GM23338 (cell line): ENCODE measurements around the gene RPS4Y2. TPM values are rescaled to one million over a fixed set of nuclear protein-coding genes. Genes with fewer than 3 reads are reported as not detected.

Experiments
- ATAC-seq: fragments of 200-7000 bp; cut with Tn5 transposase; 3 replicates; pipeline ENCODE4 v1.9.1; 2020
- DNase-seq: peaks from one replicate; pipeline ENCODE4 v3.0.0-alpha.2; 2015; ENCODE audit warnings: low spot score
- H2AFZ ChIP-seq: fragments of 200-600 bp; sonication (generic); 2 replicates; pipeline ENCODE4 v1.8.0; 2016; ENCODE audit warnings: antibody characterized with exemption, mild to moderate bottlenecking, moderate library complexity
- H3F3A ChIP-seq: fragments of 200-600 bp; sonication (generic); replicated peaks from 2 replicates; pipeline ENCODE4 v1.8.0; 2017; ENCODE audit warnings: antibody characterized with exemption, mixed run types, low read depth
- H3K27ac ChIP-seq: fragments of 200-600 bp; sonication (generic); 2 replicates; pipeline ENCODE4 v1.6.1; 2016; ENCODE audit warnings: low read depth
- H3K27me3 ChIP-seq: fragments of 200-600 bp; sonication (generic); 2 replicates; pipeline ENCODE4 v1.8.0; 2016; ENCODE audit warnings: mild to moderate bottlenecking, mixed run types, moderate library complexity; ENCODE audit not compliant: insufficient read depth
- H3K36me3 ChIP-seq: fragments of 200-600 bp; sonication (generic); 2 replicates; pipeline ENCODE4 v1.8.0; 2016; ENCODE audit warnings: mild to moderate bottlenecking; ENCODE audit not compliant: insufficient read depth
- H3K4me1 ChIP-seq: fragments of 200-600 bp; sonication (generic); 2 replicates; pipeline ENCODE4 v1.8.0; 2016; ENCODE audit warnings: mild to moderate bottlenecking, moderate library complexity; ENCODE audit not compliant: insufficient read depth
- H3K4me2 ChIP-seq: fragments of 200-600 bp; sonication (generic); 2 replicates; pipeline ENCODE4 v1.7.1; 2017; ENCODE audit warnings: mixed run types
- H3K4me3 ChIP-seq: fragments of 200-600 bp; sonication (generic); 2 replicates; pipeline ENCODE4 v1.6.1; 2016; ENCODE audit warnings: mixed run types
- H3K79me2 ChIP-seq: fragments of 200-600 bp; sonication (generic); replicated peaks from 2 replicates; pipeline ENCODE4 v1.8.0; 2017; ENCODE audit warnings: mild to moderate bottlenecking; ENCODE audit not compliant: insufficient read depth
- H3K9me2 ChIP-seq: fragments of 200-600 bp; sonication (generic); 2 replicates; pipeline ENCODE4 v1.8.0; 2017; ENCODE audit not compliant: insufficient read depth
- H4K20me1 ChIP-seq: fragments of 200-600 bp; sonication (generic); replicated peaks from 2 replicates; pipeline ENCODE4 v1.8.0; 2017; ENCODE audit warnings: mild to moderate bottlenecking; ENCODE audit not compliant: insufficient read depth
- H3K27ac Mint-ChIP-seq: 2 replicates; pipeline ENCODE4 v1.8.0; 2020; ENCODE audit warnings: inconsistent platforms, mild to moderate bottlenecking, moderate library complexity, mixed read lengths
- H3K27me3 Mint-ChIP-seq: 3 replicates; pipeline ENCODE4 v1.8.0; 2022; ENCODE audit warnings: low read depth, mild to moderate bottlenecking, moderate library complexity, mixed read lengths, inconsistent platforms; ENCODE audit not compliant: insufficient read depth, poor library complexity
- H3K36me3 Mint-ChIP-seq: 3 replicates; pipeline ENCODE4 v1.8.0; 2021; ENCODE audit warnings: low read depth, mild to moderate bottlenecking, inconsistent platforms, moderate library complexity, mixed read lengths
- H3K4me1 Mint-ChIP-seq: 3 replicates; pipeline ENCODE4 v1.8.0; 2020; ENCODE audit warnings: mild to moderate bottlenecking, inconsistent platforms, mixed read lengths
- H3K4me3 Mint-ChIP-seq: 3 replicates; pipeline ENCODE4 v1.8.0; 2021; ENCODE audit warnings: moderate library complexity, mild to moderate bottlenecking, inconsistent platforms, mixed read lengths
- H3K9me3 Mint-ChIP-seq: 3 replicates; pipeline ENCODE4 v1.8.0; 2020; ENCODE audit warnings: moderate library complexity, mild to moderate bottlenecking, inconsistent platforms, mixed read lengths
- CREB1 ChIP-seq: fragments of 250-450 bp; sonication (Bioruptor Pico); IDR thresholded peaks from 2 replicates; pipeline ENCODE4 v1.5.0; 2020; ENCODE audit warnings: low read depth, mild to moderate bottlenecking, moderate library complexity
- CTCF ChIP-seq, 2 experiments: fragments of 200-600 bp in 1 of 2; sonication (generic) in 1 of 2; conservative IDR thresholded peaks; 2 replicates each; pipeline versions ENCODE4 v1.5.1 to v1.6.1; 2016 to 2017; ENCODE audit warnings: antibody characterized with exemption in 2 of 2, low read depth in 2 of 2, mild to moderate bottlenecking in 2 of 2, moderate library complexity in 1 of 2
- ETS1 ChIP-seq: IDR thresholded peaks from 2 replicates; pipeline ENCODE4 v1.6.1; 2016; ENCODE audit warnings: antibody characterized with exemption
- EZH2 ChIP-seq: fragments of 200-600 bp; sonication (generic); IDR thresholded peaks from one replicate; pipeline ENCODE4 v1.8.0; 2017; ENCODE audit warnings: antibody characterized with exemption, mild to moderate bottlenecking, low read depth; ENCODE audit not compliant: unreplicated experiment
- EZH2phosphoT487 ChIP-seq: fragments of 200-600 bp; sonication (generic); IDR thresholded peaks from one replicate; pipeline ENCODE4 v1.8.1; 2018; ENCODE audit warnings: antibody characterized with exemption; ENCODE audit not compliant: unreplicated experiment
- JUNB ChIP-seq: IDR thresholded peaks from one replicate; pipeline ENCODE4 v1.6.1; 2016; ENCODE audit warnings: antibody characterized with exemption; ENCODE audit not compliant: unreplicated experiment
- NANOG ChIP-seq: IDR thresholded peaks from 2 replicates; pipeline ENCODE4 v1.6.1; 2016; ENCODE audit warnings: antibody characterized with exemption, borderline replicate concordance
- POLR2AphosphoS5 ChIP-seq: IDR thresholded peaks from 2 replicates; pipeline ENCODE4 v1.6.1; 2016; ENCODE audit warnings: antibody characterized with exemption, low read depth
- STAT1 ChIP-seq: IDR thresholded peaks from one replicate; pipeline ENCODE4 v1.6.1; 2016; ENCODE audit warnings: antibody characterized with exemption; ENCODE audit not compliant: unreplicated experiment
- ZNF114 ChIP-seq: fragments of 250-450 bp; sonication (Bioruptor Pico); IDR thresholded peaks from 2 replicates; pipeline ENCODE4 v1.5.0; 2020; ENCODE audit warnings: mild to moderate bottlenecking, moderate library complexity
- polyA plus RNA-seq: library from polyadenylated mRNA; unstranded; fragments of >200 nt; fragmentation: Nextera tagmentation; extraction: Ambion mirVana; gene quantifications from 2 replicates; pipeline ENCODE4 v1.2.1, GENCODE V29; 2016
- total RNA-seq: library from RNA; depleted of rRNA; stranded (reverse); fragments of >200 nt; shearing (Covaris generic); gene quantifications from 2 replicates; pipeline ENCODE4 v1.2.3, GENCODE V29; 2014
- TF ChIP-seq, protein P1 (sequence below): IDR thresholded peaks from one replicate; pipeline ENCODE4 v1.6.1; 2018; ENCODE audit warnings: antibody characterized with exemption; ENCODE audit not compliant: unreplicated experiment
- TF ChIP-seq, protein P2 (sequence below): fragments of 250-450 bp; sonication (Bioruptor Pico); IDR thresholded peaks from 2 replicates; pipeline ENCODE4 v1.5.0; 2020; ENCODE audit warnings: mild to moderate bottlenecking, moderate library complexity

RPS4Y2 gene
- total and polyA plus RNA-seq, 2 experiments from 2014 or later, result not detected

DNA sequence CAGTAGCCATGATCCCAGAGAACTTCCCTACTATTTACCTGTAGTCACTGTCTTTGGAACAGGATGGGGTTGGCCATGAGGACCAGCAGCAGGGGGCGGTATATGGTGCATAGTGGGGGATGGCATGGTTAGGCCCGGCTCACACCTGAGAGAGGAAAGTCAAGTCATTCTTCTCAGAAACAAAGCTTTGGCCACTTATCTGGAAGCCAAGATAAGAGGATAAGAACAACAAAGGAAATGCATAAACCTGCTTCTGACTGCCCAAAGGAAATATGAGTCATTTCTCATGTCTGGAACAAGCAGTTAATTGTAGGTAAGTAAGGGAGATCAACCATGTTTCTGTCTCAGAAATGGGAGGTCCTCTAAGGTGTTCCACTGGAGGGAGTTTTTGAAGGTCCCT, 10.8 kb upstream of the RPS4Y2 start (continued):
- TF ChIP-seq JUNB (no peak), STAT1 (no peak), ETS1 (no peak)

DNA sequence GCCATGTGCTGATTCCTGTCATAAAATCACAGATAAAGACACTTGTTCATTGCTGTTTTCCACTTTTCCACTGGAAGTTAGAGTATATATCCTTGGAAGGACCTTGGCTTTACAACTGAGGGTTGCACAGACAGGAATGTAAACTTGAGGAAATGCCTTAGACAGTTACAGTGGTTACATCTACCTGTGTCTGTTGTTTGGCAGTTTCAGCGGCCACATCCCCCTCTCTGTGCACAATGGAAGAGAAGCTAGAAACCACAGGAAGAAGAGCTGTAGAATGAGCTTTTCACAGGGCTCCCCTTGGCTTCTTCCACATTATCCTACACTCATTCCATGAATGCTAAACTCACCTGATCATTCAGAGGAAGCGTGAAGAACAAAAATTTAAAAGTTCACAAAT, 9.0 kb upstream of the RPS4Y2 start:
- no peak overlapping the region for H3K27ac ChIP-seq
- no peak overlapping the region for H2AFZ ChIP-seq
- no peak for DNase-seq
- Mint-ChIP-seq H3K27me3 (no peaks in the 10 kb centered on the region), H3K9me3 (peaks cover 91% of the 10 kb centered on the region), H3K4me3 (no peak overlapping the region), H3K27ac (no peak overlapping the region), H3K4me1 (no peaks in the 10 kb centered on the region), H3K36me3 (peaks cover 9% of the 10 kb centered on the region; the same call in 2 of the 3 replicates)
- H3K79me2 ChIP-seq, result no peaks in the 10 kb centered on the region
- H3K9me2 ChIP-seq, result no peaks in the 10 kb centered on the region
- H3K4me1 ChIP-seq, result no peaks in the 10 kb centered on the region
- H3K36me3 ChIP-seq, result no peaks in the 10 kb centered on the region
- no peaks in the 10 kb centered on the region for H4K20me1 ChIP-seq
- no peaks in the 10 kb centered on the region for H3F3A ChIP-seq
- H3K27me3 ChIP-seq, result no peaks in the 10 kb centered on the region
- no peak overlapping the region for H3K4me3 ChIP-seq
- H3K4me2 ChIP-seq, result no peak overlapping the region
- no peak for ATAC-seq
- TF ChIP-seq EZH2 (no peak), CTCF (conservative IDR thresholded peaks at IDR 0.05; ENCODE audit: low read depth in 2 of 2) (no peak), STAT1 (no peak), NANOG (no peak), JUNB (no peak), EZH2phosphoT487 (no peak), ZNF114 (no peak), ETS1 (no peak), CREB1 (CRISPR knock-in tag) (no peak), POLR2AphosphoS5 (no peak)
- TF ChIP-seq, protein P1, sequence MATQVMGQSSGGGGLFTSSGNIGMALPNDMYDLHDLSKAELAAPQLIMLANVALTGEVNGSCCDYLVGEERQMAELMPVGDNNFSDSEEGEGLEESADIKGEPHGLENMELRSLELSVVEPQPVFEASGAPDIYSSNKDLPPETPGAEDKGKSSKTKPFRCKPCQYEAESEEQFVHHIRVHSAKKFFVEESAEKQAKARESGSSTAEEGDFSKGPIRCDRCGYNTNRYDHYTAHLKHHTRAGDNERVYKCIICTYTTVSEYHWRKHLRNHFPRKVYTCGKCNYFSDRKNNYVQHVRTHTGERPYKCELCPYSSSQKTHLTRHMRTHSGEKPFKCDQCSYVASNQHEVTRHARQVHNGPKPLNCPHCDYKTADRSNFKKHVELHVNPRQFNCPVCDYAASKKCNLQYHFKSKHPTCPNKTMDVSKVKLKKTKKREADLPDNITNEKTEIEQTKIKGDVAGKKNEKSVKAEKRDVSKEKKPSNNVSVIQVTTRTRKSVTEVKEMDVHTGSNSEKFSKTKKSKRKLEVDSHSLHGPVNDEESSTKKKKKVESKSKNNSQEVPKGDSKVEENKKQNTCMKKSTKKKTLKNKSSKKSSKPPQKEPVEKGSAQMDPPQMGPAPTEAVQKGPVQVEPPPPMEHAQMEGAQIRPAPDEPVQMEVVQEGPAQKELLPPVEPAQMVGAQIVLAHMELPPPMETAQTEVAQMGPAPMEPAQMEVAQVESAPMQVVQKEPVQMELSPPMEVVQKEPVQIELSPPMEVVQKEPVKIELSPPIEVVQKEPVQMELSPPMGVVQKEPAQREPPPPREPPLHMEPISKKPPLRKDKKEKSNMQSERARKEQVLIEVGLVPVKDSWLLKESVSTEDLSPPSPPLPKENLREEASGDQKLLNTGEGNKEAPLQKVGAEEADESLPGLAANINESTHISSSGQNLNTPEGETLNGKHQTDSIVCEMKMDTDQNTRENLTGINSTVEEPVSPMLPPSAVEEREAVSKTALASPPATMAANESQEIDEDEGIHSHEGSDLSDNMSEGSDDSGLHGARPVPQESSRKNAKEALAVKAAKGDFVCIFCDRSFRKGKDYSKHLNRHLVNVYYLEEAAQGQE, result no peak
- TF ChIP-seq, protein P2, sequence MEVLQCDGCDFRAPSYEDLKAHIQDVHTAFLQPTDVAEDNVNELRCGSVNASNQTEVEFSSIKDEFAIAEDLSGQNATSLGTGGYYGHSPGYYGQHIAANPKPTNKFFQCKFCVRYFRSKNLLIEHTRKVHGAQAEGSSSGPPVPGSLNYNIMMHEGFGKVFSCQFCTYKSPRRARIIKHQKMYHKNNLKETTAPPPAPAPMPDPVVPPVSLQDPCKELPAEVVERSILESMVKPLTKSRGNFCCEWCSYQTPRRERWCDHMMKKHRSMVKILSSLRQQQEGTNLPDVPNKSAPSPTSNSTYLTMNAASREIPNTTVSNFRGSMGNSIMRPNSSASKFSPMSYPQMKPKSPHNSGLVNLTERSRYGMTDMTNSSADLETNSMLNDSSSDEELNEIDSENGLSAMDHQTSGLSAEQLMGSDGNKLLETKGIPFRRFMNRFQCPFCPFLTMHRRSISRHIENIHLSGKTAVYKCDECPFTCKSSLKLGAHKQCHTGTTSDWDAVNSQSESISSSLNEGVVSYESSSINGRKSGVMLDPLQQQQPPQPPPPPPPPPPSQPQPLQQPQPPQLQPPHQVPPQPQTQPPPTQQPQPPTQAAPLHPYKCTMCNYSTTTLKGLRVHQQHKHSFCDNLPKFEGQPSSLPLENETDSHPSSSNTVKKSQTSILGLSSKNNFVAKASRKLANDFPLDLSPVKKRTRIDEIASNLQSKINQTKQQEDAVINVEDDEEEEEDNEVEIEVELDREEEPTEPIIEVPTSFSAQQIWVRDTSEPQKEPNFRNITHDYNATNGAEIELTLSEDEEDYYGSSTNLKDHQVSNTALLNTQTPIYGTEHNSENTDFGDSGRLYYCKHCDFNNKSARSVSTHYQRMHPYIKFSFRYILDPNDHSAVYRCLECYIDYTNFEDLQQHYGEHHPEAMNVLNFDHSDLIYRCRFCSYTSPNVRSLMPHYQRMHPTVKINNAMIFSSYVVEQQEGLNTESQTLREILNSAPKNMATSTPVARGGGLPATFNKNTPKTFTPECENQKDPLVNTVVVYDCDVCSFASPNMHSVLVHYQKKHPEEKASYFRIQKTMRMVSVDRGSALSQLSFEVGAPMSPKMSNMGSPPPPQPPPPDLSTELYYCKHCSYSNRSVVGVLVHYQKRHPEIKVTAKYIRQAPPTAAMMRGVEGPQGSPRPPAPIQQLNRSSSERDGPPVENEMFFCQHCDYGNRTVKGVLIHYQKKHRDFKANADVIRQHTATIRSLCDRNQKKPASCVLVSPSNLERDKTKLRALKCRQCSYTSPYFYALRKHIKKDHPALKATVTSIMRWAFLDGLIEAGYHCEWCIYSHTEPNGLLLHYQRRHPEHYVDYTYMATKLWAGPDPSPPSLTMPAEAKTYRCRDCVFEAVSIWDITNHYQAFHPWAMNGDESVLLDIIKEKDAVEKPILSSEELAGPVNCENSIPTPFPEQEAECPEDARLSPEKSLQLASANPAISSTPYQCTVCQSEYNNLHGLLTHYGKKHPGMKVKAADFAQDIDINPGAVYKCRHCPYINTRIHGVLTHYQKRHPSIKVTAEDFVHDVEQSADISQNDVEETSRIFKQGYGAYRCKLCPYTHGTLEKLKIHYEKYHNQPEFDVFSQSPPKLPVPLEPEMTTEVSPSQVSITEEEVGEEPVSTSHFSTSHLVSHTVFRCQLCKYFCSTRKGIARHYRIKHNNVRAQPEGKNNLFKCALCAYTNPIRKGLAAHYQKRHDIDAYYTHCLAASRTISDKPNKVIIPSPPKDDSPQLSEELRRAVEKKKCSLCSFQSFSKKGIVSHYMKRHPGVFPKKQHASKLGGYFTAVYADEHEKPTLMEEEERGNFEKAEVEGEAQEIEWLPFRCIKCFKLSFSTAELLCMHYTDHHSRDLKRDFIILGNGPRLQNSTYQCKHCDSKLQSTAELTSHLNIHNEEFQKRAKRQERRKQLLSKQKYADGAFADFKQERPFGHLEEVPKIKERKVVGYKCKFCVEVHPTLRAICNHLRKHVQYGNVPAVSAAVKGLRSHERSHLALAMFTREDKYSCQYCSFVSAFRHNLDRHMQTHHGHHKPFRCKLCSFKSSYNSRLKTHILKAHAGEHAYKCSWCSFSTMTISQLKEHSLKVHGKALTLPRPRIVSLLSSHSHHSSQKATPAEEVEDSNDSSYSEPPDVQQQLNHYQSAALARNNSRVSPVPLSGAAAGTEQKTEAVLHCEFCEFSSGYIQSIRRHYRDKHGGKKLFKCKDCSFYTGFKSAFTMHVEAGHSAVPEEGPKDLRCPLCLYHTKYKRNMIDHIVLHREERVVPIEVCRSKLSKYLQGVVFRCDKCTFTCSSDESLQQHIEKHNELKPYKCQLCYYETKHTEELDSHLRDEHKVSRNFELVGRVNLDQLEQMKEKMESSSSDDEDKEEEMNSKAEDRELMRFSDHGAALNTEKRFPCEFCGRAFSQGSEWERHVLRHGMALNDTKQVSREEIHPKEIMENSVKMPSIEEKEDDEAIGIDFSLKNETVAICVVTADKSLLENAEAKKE (CRISPR knock-in tag), result no peak
